ENCODE measurements around the gene ITPR3. TPM values are rescaled to one million over a fixed set of nuclear protein-coding genes. Genes with fewer than 3 reads are reported as not detected.
A peak's percentile ranks its signal among the peaks of the same experiment; 100 is the strongest.
"Not testable (repeated sequence)": the region's sequence is repeated elsewhere in the genome, so short reads cannot be mapped to it uniquely, and the experiment has no call there.

The ITPR3 gene
- total and polyA plus RNA-seq, 4 donors, result 6.0 to 11.9 (median 8.7) TPM

GRCh38 chr6:33589731-33590530, 31.2 kb upstream of the ITPR3 start:
- no peaks in the 10 kb centered on the region for H3K36me3 ChIP-seq (ENCODE audit: control insufficient read depth, insufficient read depth, low read length)
- H3K4me3 ChIP-seq (ENCODE audit: low read depth, low read length), result no peak overlapping the region
- peaks cover 53% of the 10 kb centered on the region for H3K4me1 ChIP-seq (ENCODE audit: control insufficient read depth, insufficient read depth, low read length)
- H3K27ac ChIP-seq (ENCODE audit: low read depth, low read length), result peak overlapping the region; percentile 64
- H3K9me3 ChIP-seq (ENCODE audit: control insufficient read depth, insufficient read depth, low read length), result no peaks in the 10 kb centered on the region
- H3K27me3 ChIP-seq (ENCODE audit: control insufficient read depth, insufficient read depth, low read length), result peaks cover 9% of the 10 kb centered on the region
- DNase-seq (ENCODE audit: low read depth in 4 of 6, low spot score in 6 of 6), result peak in 2 of 6 donors; percentile 58 to 74
- WGBS (ENCODE audit: insufficient coverage), result 42% methylated on average over 9 of the region's 9 CpGs

GRCh38 chr6:33590531-33591198, 30.5 kb upstream of the ITPR3 start:
- H3K4me1 ChIP-seq (ENCODE audit: control insufficient read depth, insufficient read depth, low read length), result peaks cover 49% of the 10 kb centered on the region
- peak overlapping the region; percentile 64 for H3K27ac ChIP-seq (ENCODE audit: low read depth, low read length)
- H3K27me3 ChIP-seq (ENCODE audit: control insufficient read depth, insufficient read depth, low read length), result peaks cover 9% of the 10 kb centered on the region
- DNase-seq (ENCODE audit: low read depth in 4 of 6, low spot score in 6 of 6), result no peak
- H3K9me3 ChIP-seq (ENCODE audit: control insufficient read depth, insufficient read depth, low read length), result no peaks in the 10 kb centered on the region
- no peak overlapping the region for H3K4me3 ChIP-seq (ENCODE audit: low read depth, low read length)
- H3K36me3 ChIP-seq (ENCODE audit: control insufficient read depth, insufficient read depth, low read length), result no peaks in the 10 kb centered on the region
- 66% methylated on average over 14 of the region's 15 CpGs for WGBS (ENCODE audit: insufficient coverage)

GRCh38 chr6:33591424-33592032, 29.6 kb upstream of the ITPR3 start:
- H3K27me3 ChIP-seq (ENCODE audit: control insufficient read depth, insufficient read depth, low read length), result peaks cover 9% of the 10 kb centered on the region
- 97% methylated on average over 6 of the region's 9 CpGs for WGBS (ENCODE audit: insufficient coverage)
- no peak for DNase-seq (ENCODE audit: low read depth in 4 of 6, low spot score in 6 of 6)
- H3K4me1 ChIP-seq (ENCODE audit: control insufficient read depth, insufficient read depth, low read length), result peaks cover 41% of the 10 kb centered on the region
- H3K27ac ChIP-seq (ENCODE audit: low read depth, low read length), result no peak overlapping the region
- H3K9me3 ChIP-seq (ENCODE audit: control insufficient read depth, insufficient read depth, low read length), result no peaks in the 10 kb centered on the region
- no peaks in the 10 kb centered on the region for H3K36me3 ChIP-seq (ENCODE audit: control insufficient read depth, insufficient read depth, low read length)
- no peak overlapping the region for H3K4me3 ChIP-seq (ENCODE audit: low read depth, low read length)

GRCh38 chr6:33592280-33592594, 28.9 kb upstream of the ITPR3 start:
- no peak for DNase-seq (ENCODE audit: low read depth in 4 of 6, low spot score in 6 of 6)
- 72% methylated on average over 7 of the region's 7 CpGs for WGBS (ENCODE audit: insufficient coverage)
- peaks cover 41% of the 10 kb centered on the region for H3K4me1 ChIP-seq (ENCODE audit: control insufficient read depth, insufficient read depth, low read length)

GRCh38 chr6:33592595-33593413, 28.3 kb upstream of the ITPR3 start:
- peak overlapping the region; percentile 16 for H3K4me3 ChIP-seq (ENCODE audit: low read depth, low read length)

More at GRCh38 chr6:33592280-33592594, 28.9 kb upstream of the ITPR3 start:
- H3K27ac ChIP-seq (ENCODE audit: low read depth, low read length), result no peak overlapping the region
- no peaks in the 10 kb centered on the region for H3K36me3 ChIP-seq (ENCODE audit: control insufficient read depth, insufficient read depth, low read length)
- no peaks in the 10 kb centered on the region for H3K9me3 ChIP-seq (ENCODE audit: control insufficient read depth, insufficient read depth, low read length)
- H3K4me3 ChIP-seq (ENCODE audit: low read depth, low read length), result no peak overlapping the region
- H3K27me3 ChIP-seq (ENCODE audit: control insufficient read depth, insufficient read depth, low read length), result peaks cover 9% of the 10 kb centered on the region

GRCh38 chr6:33593414-33593727, 27.8 kb upstream of the ITPR3 start:
- no peak overlapping the region for H3K27ac ChIP-seq (ENCODE audit: low read depth, low read length)
- no peak for DNase-seq (ENCODE audit: low read depth in 4 of 6, low spot score in 6 of 6)
- peak overlapping the region; percentile 16 for H3K4me3 ChIP-seq (ENCODE audit: low read depth, low read length)
- no peaks in the 10 kb centered on the region for H3K9me3 ChIP-seq (ENCODE audit: control insufficient read depth, insufficient read depth, low read length)
- WGBS (ENCODE audit: insufficient coverage), result 10% methylated on average over 3 of the region's 4 CpGs
- H3K4me1 ChIP-seq (ENCODE audit: control insufficient read depth, insufficient read depth, low read length), result peaks cover 41% of the 10 kb centered on the region
- H3K27me3 ChIP-seq (ENCODE audit: control insufficient read depth, insufficient read depth, low read length), result peaks cover 9% of the 10 kb centered on the region
- H3K36me3 ChIP-seq (ENCODE audit: control insufficient read depth, insufficient read depth, low read length), result no peaks in the 10 kb centered on the region

More at GRCh38 chr6:33592595-33593413, 28.3 kb upstream of the ITPR3 start:
- Histone ChIP-seq H3K27me3 (ENCODE audit: control insufficient read depth, insufficient read depth, low read length) (peaks cover 9% of the 10 kb centered on the region), H3K27ac (ENCODE audit: low read depth, low read length) (peak overlapping the region; percentile 47), H3K4me1 (ENCODE audit: control insufficient read depth, insufficient read depth, low read length) (peaks cover 41% of the 10 kb centered on the region), H3K9me3 (ENCODE audit: control insufficient read depth, insufficient read depth, low read length) (no peaks in the 10 kb centered on the region), H3K36me3 (ENCODE audit: control insufficient read depth, insufficient read depth, low read length) (no peaks in the 10 kb centered on the region)
- WGBS (ENCODE audit: insufficient coverage), result 13% methylated on average over 45 of the region's 57 CpGs
- peak in 1 of 6 donors; percentile 46 for DNase-seq (ENCODE audit: low read depth in 4 of 6, low spot score in 6 of 6)

- Histone ChIP-seq H3K4me1 (ENCODE audit: control insufficient read depth, insufficient read depth, low read length) (peaks cover 34% of the 10 kb centered on the region), H3K27ac (ENCODE audit: low read depth, low read length) (no peak overlapping the region), H3K27me3 (ENCODE audit: control insufficient read depth, insufficient read depth, low read length) (peaks cover 9% of the 10 kb centered on the region), H3K9me3 (ENCODE audit: control insufficient read depth, insufficient read depth, low read length) (no peaks in the 10 kb centered on the region), H3K4me3 (ENCODE audit: low read depth, low read length) (no peak overlapping the region), H3K36me3 (ENCODE audit: control insufficient read depth, insufficient read depth, low read length) (no peaks in the 10 kb centered on the region)
- DNase-seq (ENCODE audit: low read depth in 4 of 6, low spot score in 6 of 6), result no peak
- 81% methylated on average over 15 of the region's 18 CpGs for WGBS (ENCODE audit: insufficient coverage)
These were observed 25.9 kb upstream of the ITPR3 start for GRCh38 chr6:33595001-33595846.

GRCh38 chr6:33596894-33597293, 24.2 kb upstream of the ITPR3 start:
- not testable (repeated sequence) for H3K36me3 ChIP-seq (ENCODE audit: control insufficient read depth, insufficient read depth, low read length); H3K9me3 ChIP-seq (ENCODE audit: control insufficient read depth, insufficient read depth, low read length); H3K27me3 ChIP-seq (ENCODE audit: control insufficient read depth, insufficient read depth, low read length); H3K4me3 ChIP-seq (ENCODE audit: low read depth, low read length); DNase-seq (ENCODE audit: low read depth in 4 of 6, low spot score in 6 of 6); H3K27ac ChIP-seq (ENCODE audit: low read depth, low read length)
- WGBS (ENCODE audit: insufficient coverage), result 92% methylated on average over 3 of the region's 5 CpGs
- H3K4me1 ChIP-seq (ENCODE audit: control insufficient read depth, insufficient read depth, low read length), result peaks cover 19% of the 10 kb centered on the region
